Adrenal gland (tissue), 12 donors: ENCODE measurements around the gene MMP20. TPM values are rescaled to one million over a fixed set of nuclear protein-coding genes. Genes with fewer than 3 reads are reported as not detected.

Source experiments
- DNase-seq, 7 donors: peaks; one replicate each; pipeline ENCODE4 v3.0.0-alpha.2; 2019 to 2020
- H3K27ac ChIP-seq, 5 donors: fragments of 200-600 bp; sonication (generic) in 4 of 5; 1 replicate in 3 of 5; 2 replicates in 2 of 5; pipeline versions ENCODE4 v1.5.1 to v1.8.0; 2016 to 2020; ENCODE audit warnings: mild to moderate bottlenecking in 1 of 5
- H3K27me3 ChIP-seq: fragments of 200-600 bp; 2 replicates; pipeline ENCODE4 v1.8.0; 2021
- H3K36me3 ChIP-seq, 2 donors: fragments of 200-600 bp; replicated peaks in 1 of 2; 1 replicate in 1 of 2; 2 replicates in 1 of 2; pipeline versions ENCODE4 v1.5.1 to v1.8.0; 2018 to 2022
- H3K4me1 ChIP-seq, 2 donors: fragments of 200-600 bp; replicated peaks in 1 of 2; 1 replicate in 1 of 2; 2 replicates in 1 of 2; pipeline versions ENCODE4 v1.5.1 to v1.8.0; 2018 to 2021
- H3K4me3 ChIP-seq, 4 donors: fragments of 200-600 bp; sonication (generic) in 3 of 4; one replicate each; pipeline ENCODE4 v1.5.1; 2016 to 2018
- H3K9me3 ChIP-seq, 3 donors: fragments of 200-600 bp; sonication (generic) in 1 of 3; replicated peaks in 1 of 3; 1 replicate in 2 of 3; 2 replicates in 1 of 3; pipeline versions ENCODE4 v1.5.1 to v1.8.0; 2016 to 2021
- POLR2A ChIP-seq, 2 donors: fragments of 450-650 bp; IDR thresholded peaks; one replicate each; pipeline ENCODE4 v1.6.1; 2017; ENCODE audit warnings: antibody characterized with exemption in 2 of 2, mild to moderate bottlenecking in 2 of 2, moderate library complexity in 1 of 2
- WGBS, 4 donors: extraction: QIAGEN DNeasy Blood & Tissue Kit in 2 of 4; methylation state at CpG; one replicate each; pipeline versions ENCODE4 v1.1.5 to v1.1.7; 2013 to 2017; 5-methylcytosine and 5-hydroxymethylcytosine counted together
- intact Hi-C, 2 donors: fragments of 100-400 bp; cut with DNase I; formaldehyde crosslinking; loops; one replicate each; pipeline versions ENCODE4 v1.14.1 to v1.15.0; 2022 to 2023
- polyA plus RNA-seq, 3 donors: library from polyadenylated mRNA; stranded (reverse); fragments of 200-250 nt in 2 of 3; fragments of 350-450 nt in 1 of 3; fragmentation: Illumina TruSeq in 1 of 3; extraction: RNeasy Lipid Tissue Mini Kit (QIAGEN cat#74804) in 1 of 3; gene quantifications; one replicate each; pipeline ENCODE4 v1.2.3, GENCODE V29; 2013 to 2014
- total RNA-seq, 9 donors: library from RNA; depleted of rRNA in 4 of 9; stranded (reverse); fragments of >200 nt in 4 of 9; fragments of 120-200 nt in 1 of 9; fragmentation: NEBNext Ultra II Directional in 1 of 9; extraction: Animal tissue kit (Norgen Biotek cat#: 25700) in 1 of 9; gene quantifications; one replicate each; pipeline versions ENCODE4 v1.1.0 to v1.2.4, GENCODE V29; 2013 to 2023
- TF ChIP-seq, protein P1 (sequence below), 6 experiments: fragments of 450-650 bp in 4 of 6; fragments of 200-600 bp in 2 of 6; sonication (generic) in 1 of 6; IDR thresholded peaks; 1 replicate in 5 of 6; 2 replicates in 1 of 6; pipeline versions ENCODE4 v1.5.1 to v1.8.0; 2016 to 2021; ENCODE audit warnings: antibody characterized with exemption in 6 of 6, mild to moderate bottlenecking in 2 of 6, moderate library complexity in 1 of 6
- donor health status: healthy with polysubstance abuse.
- donor health status: Bipolar disorder and iron deficiency.
- donor health status: DM: yes; HTN: yes; CAD: no.
- donor health status: DM: no; HTN: no; CAD: no.
- donor health status: DM: no; HTN: no; CAD: no.
- donor health status: DM: yes; HTN: yes; CAD: no.

The MMP20 gene
- total and polyA plus RNA-seq, 12 donors = not detected

DNA sequence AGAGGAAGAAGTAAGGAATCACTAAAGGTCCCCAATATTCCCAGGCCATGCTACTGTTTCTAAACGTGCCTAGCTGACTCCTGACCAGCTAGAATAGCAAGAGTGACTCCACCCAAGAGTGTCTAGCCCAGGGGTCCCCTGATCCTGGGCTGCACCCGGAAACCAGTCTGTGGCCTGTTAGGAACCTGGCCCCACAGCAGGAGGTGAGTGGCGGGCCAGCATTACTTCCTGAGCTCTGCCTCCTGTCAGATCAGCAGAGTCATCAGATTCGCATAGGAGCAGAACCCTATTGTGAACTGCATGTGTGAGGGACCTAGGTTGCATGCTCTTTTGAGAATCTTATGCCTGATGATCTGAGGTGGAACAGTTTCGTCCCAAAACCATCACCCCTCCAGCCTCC, 2.0 kb downstream of the MMP20 start:
- WGBS, 4 donors = 65 to 85% (median 80%) methylated on average over 2 to 5 of the region's 5 CpGs
- intact Hi-C loops = no loop called here
- Histone ChIP-seq H3K36me3 (no peaks in the 10 kb centered on the region), H3K27ac (no peak overlapping the region), H3K9me3 (no peaks in the 10 kb centered on the region), H3K4me1 (no peaks in the 10 kb centered on the region), H3K27me3 (peaks cover 7% of the 10 kb centered on the region), H3K4me3 (no peak overlapping the region)
- TF ChIP-seq, protein P1, sequence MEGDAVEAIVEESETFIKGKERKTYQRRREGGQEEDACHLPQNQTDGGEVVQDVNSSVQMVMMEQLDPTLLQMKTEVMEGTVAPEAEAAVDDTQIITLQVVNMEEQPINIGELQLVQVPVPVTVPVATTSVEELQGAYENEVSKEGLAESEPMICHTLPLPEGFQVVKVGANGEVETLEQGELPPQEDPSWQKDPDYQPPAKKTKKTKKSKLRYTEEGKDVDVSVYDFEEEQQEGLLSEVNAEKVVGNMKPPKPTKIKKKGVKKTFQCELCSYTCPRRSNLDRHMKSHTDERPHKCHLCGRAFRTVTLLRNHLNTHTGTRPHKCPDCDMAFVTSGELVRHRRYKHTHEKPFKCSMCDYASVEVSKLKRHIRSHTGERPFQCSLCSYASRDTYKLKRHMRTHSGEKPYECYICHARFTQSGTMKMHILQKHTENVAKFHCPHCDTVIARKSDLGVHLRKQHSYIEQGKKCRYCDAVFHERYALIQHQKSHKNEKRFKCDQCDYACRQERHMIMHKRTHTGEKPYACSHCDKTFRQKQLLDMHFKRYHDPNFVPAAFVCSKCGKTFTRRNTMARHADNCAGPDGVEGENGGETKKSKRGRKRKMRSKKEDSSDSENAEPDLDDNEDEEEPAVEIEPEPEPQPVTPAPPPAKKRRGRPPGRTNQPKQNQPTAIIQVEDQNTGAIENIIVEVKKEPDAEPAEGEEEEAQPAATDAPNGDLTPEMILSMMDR (IDR thresholded peaks at IDR 0.05) = no peak
- TF ChIP-seq POLR2A (IDR thresholded peaks at IDR 0.05) = no peak
- no peak for DNase-seq

DNA sequence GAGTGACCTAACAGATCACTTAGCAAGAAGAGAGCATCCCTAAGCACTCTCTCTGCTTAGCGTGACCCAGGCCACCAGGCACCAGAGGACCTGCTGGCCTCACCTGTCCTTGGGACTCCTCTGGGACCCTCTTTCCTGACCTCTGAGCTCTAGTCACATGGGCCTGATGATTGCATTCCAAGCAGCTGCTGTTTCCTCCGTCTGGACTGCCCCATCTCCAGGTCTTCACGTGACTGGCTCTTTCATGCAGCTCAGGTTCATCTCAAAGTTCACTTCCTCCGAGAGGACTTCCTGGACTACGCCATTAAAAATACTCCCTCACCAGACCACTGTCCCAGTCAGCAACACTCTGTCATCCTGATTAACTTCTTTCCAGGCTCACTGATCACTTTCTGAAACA, 2.9 kb downstream of the MMP20 start:
- intact Hi-C loops = no loop called here

DNA sequence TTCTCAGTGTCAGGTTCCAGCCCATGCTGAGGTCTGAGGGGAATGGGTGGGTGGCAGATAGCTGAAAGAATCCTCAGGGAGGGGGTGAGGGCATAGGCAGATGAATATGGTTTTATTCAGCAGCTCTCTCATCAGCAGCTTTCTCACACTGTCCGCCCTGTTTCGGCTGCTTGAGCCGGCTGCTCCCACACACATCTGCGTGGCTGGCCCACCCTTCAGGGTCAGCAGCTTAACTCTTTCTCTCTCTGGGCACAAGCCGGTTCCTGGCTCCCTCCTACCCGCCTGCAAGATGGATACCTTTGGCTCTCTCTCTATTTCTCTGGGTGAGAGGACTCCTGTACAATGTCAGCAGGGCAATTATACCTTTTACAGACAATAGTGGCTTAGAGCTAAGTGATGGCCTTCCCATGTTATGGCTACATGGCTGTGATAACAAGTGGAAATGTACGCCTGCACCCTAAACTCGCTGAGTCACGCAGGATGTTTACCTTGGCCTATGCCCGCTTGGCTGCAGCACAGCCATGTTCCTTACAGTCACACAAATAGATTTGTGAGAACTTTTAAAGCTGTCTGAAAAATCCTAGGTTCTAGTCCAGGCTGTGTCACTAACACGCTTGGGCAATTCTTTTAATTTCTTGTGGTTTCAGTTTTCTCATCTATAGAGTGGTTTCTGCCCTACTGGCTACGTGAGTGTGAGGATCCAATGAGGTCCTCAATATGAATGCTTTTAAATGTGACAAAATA, 4.1 kb downstream of the MMP20 start:
- no peaks in the 10 kb centered on the region for H3K9me3 ChIP-seq
- intact Hi-C loops = no loop called here

More for the DNA sequence above, 2.9 kb downstream of the MMP20 start:
- H3K9me3 ChIP-seq = no peaks in the 10 kb centered on the region
- H3K27ac ChIP-seq = no peak overlapping the region
- H3K36me3 ChIP-seq = no peaks in the 10 kb centered on the region
- 63 to 71% (median 68%) methylated on average over 5 of the region's 5 CpGs for WGBS, 4 donors
- TF ChIP-seq, protein P1 (IDR thresholded peaks at IDR 0.05) = no peak
- no peak for TF ChIP-seq POLR2A (IDR thresholded peaks at IDR 0.05)
- no peaks in the 10 kb centered on the region for H3K4me1 ChIP-seq
- peaks cover 3% of the 10 kb centered on the region for H3K27me3 ChIP-seq
- no peak overlapping the region for H3K4me3 ChIP-seq
- DNase-seq = no peak

DNA sequence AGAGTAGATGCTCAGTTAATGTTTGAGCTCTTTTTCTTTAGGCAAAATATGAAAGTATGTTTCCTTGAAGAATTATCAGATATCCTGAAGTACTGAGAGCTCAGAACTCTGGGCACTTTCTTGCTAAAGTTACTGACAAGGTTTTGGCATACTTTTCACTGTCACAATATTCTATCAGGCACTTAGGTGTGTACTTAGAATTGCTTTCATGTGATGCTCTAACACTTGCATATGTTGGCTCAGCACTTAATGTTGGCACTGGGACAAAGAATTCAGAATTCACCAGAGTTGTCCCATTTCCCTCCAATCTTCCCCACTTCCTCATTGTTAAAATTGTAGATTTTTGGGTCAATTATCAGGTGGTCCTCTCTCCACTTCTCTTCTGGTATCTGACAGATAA, 5.0 kb downstream of the MMP20 start:
- Histone ChIP-seq H3K9me3 (no peaks in the 10 kb centered on the region), H3K36me3 (no peaks in the 10 kb centered on the region), H3K27me3 (peaks cover 3% of the 10 kb centered on the region), H3K27ac (no peak overlapping the region), H3K4me1 (no peaks in the 10 kb centered on the region), H3K4me3 (no peak overlapping the region)
- DNase-seq = no peak
- intact Hi-C loops = no loop called here
- TF ChIP-seq, protein P1 (IDR thresholded peaks at IDR 0.05) = no peak
- TF ChIP-seq POLR2A (IDR thresholded peaks at IDR 0.05) = no peak

More for the DNA sequence above, 4.1 kb downstream of the MMP20 start:
- 74 to 76% (median 75%) methylated on average over 11 to 12 of the region's 12 CpGs for WGBS, 4 donors
- TF ChIP-seq, protein P1 (IDR thresholded peaks at IDR 0.05) = no peak
- TF ChIP-seq POLR2A (IDR thresholded peaks at IDR 0.05) = no peak
- Histone ChIP-seq H3K4me3 (no peak overlapping the region), H3K27me3 (peaks cover 3% of the 10 kb centered on the region), H3K36me3 (no peaks in the 10 kb centered on the region), H3K27ac (no peak overlapping the region), H3K4me1 (no peaks in the 10 kb centered on the region)
- DNase-seq = no peak
